IPS-20b (cell line): ENCODE data around the gene MRFAP1L1.

Experiments
- H3K27ac ChIP-seq: one replicate; pipeline ENCODE4 v1.5.1; 2013; ENCODE audit warnings: low read length
- H3K27me3 ChIP-seq: 2 replicates; pipeline ENCODE4 v1.6.1; 2013; ENCODE audit warnings: mild to moderate bottlenecking, low read length, inconsistent platforms; ENCODE audit not compliant: insufficient read depth
- H3K36me3 ChIP-seq: 2 replicates; pipeline ENCODE4 v1.6.1; 2013; ENCODE audit warnings: low read depth, mild to moderate bottlenecking, inconsistent platforms, low read length, moderate library complexity; ENCODE audit not compliant: insufficient read depth
- H3K4me1 ChIP-seq: 2 replicates; pipeline ENCODE4 v1.6.1; 2013; ENCODE audit warnings: mild to moderate bottlenecking, control low read depth, inconsistent platforms, low read length, moderate library complexity; ENCODE audit not compliant: insufficient read depth
- H3K4me3 ChIP-seq: 2 replicates; pipeline ENCODE4 v1.5.1; 2013; ENCODE audit warnings: mild to moderate bottlenecking, low read length, inconsistent platforms
- H3K9ac ChIP-seq: 2 replicates; pipeline ENCODE4 v1.6.1; 2013; ENCODE audit warnings: low read depth, mild to moderate bottlenecking, inconsistent platforms, low read length, moderate library complexity
- H3K9me3 ChIP-seq: 2 replicates; pipeline ENCODE4 v1.6.1; 2013; ENCODE audit warnings: mild to moderate bottlenecking, low read depth, low read length, inconsistent platforms; ENCODE audit not compliant: insufficient read depth

Gene MRFAP1L1

GRCh38 chr4:6722891-6723290, 13.2 kb upstream of the MRFAP1L1 start:
- H3K9me3 ChIP-seq = no peaks in the 10 kb centered on the region
- H3K27ac ChIP-seq = no peak overlapping the region
- H3K9ac ChIP-seq = no peak overlapping the region
- no peaks in the 10 kb centered on the region for H3K36me3 ChIP-seq
- H3K27me3 ChIP-seq = no peaks in the 10 kb centered on the region
- peaks cover 1% of the 10 kb centered on the region; the same call in 1 of the 2 replicates for H3K4me1 ChIP-seq
- H3K4me3 ChIP-seq = no peak overlapping the region

DNA sequence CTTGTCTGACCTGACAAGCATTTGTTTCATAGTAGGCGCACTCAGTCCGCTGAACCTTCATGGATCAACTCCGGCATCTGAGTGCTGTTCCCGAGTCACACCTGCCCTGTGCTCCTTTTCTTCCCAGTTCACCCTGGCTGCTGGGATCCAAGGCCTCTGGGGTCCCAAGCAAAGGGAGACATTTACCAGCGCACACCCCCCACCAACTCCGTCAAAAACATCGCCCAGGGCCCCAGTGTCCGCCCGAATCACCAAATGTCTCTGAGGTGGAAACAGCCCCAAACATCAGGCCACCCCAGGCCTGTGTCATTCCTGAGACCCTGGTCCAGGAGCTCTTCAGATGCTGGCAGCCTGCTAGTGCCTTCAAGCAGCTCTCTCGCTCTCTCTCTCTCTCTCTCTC, 11.5 kb upstream of the MRFAP1L1 start:
- H3K9me3 ChIP-seq = no peaks in the 10 kb centered on the region
- H3K9ac ChIP-seq = no peak overlapping the region
- H3K27ac ChIP-seq = no peak overlapping the region
- no peaks in the 10 kb centered on the region for H3K27me3 ChIP-seq
- no peaks in the 10 kb centered on the region for H3K36me3 ChIP-seq
- H3K4me1 ChIP-seq = no peaks in the 10 kb centered on the region; the same call in 1 of the 2 replicates
- H3K4me3 ChIP-seq = no peak overlapping the region

DNA sequence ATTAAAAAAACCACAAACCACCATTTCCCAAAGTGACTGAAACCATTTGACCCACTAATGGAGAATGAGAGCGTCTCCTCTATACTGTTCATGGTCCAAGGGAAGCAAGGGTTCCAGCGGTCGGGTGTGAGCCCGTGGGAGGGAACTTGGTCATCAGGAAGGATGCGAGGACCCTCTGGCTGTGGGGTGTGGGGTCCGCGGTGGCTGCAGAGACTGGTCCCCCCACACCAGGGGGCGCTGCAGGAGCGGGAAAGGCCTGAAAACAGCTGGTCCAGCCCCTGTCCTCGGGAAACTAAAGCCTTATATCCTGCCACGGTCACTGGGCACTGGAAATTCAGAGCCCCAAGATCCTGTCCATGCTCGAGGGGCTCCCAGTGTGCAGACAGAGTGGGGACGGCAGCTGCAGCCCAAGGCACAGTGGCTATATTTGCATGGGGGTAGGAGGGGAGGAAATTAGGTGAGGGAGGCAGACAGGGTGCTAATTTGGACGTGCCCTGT, 10.6 kb upstream of the MRFAP1L1 start:
- H3K9ac ChIP-seq = no peak overlapping the region
- no peaks in the 10 kb centered on the region; the same call in 1 of the 2 replicates for H3K4me1 ChIP-seq
- no peak overlapping the region for H3K27ac ChIP-seq
- no peak overlapping the region for H3K4me3 ChIP-seq
- no peaks in the 10 kb centered on the region for H3K9me3 ChIP-seq
- H3K27me3 ChIP-seq = no peaks in the 10 kb centered on the region
- H3K36me3 ChIP-seq = no peaks in the 10 kb centered on the region

- no peaks in the 10 kb centered on the region; the same call in 1 of the 2 replicates for H3K4me1 ChIP-seq
- no peaks in the 10 kb centered on the region for H3K9me3 ChIP-seq
- H3K36me3 ChIP-seq = no peaks in the 10 kb centered on the region
- no peak overlapping the region for H3K4me3 ChIP-seq
- no peak overlapping the region for H3K9ac ChIP-seq
- no peak overlapping the region for H3K27ac ChIP-seq
- 0 out of 2 replicates have a peak, but pooled peaks cover 3% of the 10 kb centered on the region for H3K27me3 ChIP-seq
Observed at GRCh38 chr4:6719611-6720179, 10.0 kb upstream of the MRFAP1L1 start.

- Histone ChIP-seq H3K27me3 (peaks cover 9% of the 10 kb centered on the region), H3K9me3 (no peaks in the 10 kb centered on the region), H3K9ac (no peak overlapping the region), H3K36me3 (no peaks in the 10 kb centered on the region), H3K4me1 (no peaks in the 10 kb centered on the region; the same call in 1 of the 2 replicates), H3K27ac (no peak overlapping the region), H3K4me3 (no peak overlapping the region)
Observed at GRCh38 chr4:6718932-6719610, 9.4 kb upstream of the MRFAP1L1 start.

- Histone ChIP-seq H3K4me1 (no peaks in the 10 kb centered on the region; the same call in 1 of the 2 replicates), H3K9me3 (no peaks in the 10 kb centered on the region), H3K27ac (no peak overlapping the region), H3K9ac (peak overlapping the region; percentile 82; the same call in 1 of the 2 replicates), H3K27me3 (peaks cover 20% of the 10 kb centered on the region), H3K4me3 (peak overlapping the region; percentile 90), H3K36me3 (no peaks in the 10 kb centered on the region)
Observed at GRCh38 chr4:6716958-6717655, 7.4 kb upstream of the MRFAP1L1 start.

DNA sequence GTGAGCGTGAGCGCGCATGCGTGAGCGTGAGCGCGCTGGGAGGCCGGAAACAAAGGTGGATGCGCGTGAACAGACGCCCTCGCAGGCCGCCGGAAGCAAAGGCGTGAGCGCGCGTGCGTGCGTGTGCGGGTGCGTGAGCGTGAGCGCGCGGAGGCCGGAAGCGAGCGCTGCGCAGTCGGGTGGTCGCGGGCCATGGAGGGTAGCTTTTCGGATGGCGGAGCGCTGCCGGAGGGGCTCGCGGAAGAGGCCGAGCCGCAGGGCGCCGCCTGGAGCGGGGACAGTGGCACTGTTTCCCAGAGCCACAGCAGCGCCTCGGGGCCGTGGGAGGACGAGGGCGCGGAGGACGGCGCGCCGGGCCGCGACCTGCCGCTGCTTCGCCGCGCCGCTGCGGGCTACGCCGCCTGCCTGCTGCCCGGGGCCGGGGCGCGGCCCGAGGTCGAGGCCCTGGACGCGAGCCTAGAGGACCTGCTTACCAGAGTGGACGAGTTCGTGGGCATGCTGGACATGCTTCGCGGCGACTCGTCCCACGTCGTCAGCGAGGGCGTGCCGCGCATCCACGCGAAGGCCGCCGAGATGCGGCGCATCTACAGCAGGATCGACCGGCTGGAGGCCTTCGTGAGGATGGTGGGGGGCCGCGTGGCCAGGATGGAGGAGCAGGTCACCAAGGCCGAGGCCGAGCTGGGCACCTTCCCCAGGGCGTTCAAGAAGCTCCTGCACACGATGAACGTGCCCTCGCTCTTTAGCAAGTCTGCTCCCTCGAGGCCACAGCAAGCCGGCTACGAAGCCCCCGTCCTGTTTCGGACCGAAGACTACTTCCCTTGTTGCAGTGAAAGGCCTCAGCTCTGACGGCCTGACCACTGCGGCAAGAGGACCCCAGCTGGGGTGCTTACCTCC, 6.6 kb upstream of the MRFAP1L1 start, which contains the start of gene BLOC1S4:
BLOC1S4 (plus strand) TSS at position 157 of the 894 bp plus-strand sequence; CDS start at position 193, 36 bp downstream.
- Histone ChIP-seq H3K9ac (peak within 1 kb of the TSS; percentile 82; the same call in 1 of the 2 replicates), H3K4me1 (no peaks in the 10 kb centered on the region; the same call in 1 of the 2 replicates), H3K27ac (no peak within 1 kb of the TSS), H3K36me3 (no peaks in the 10 kb centered on the region), H3K27me3 (peaks cover 27% of the 10 kb centered on the region), H3K4me3 (peak within 1 kb of the TSS; percentile 90), H3K9me3 (no peaks in the 10 kb centered on the region)

- Histone ChIP-seq H3K9ac (peak overlapping the region; percentile 59; the same call in 1 of the 2 replicates), H3K9me3 (no peaks in the 10 kb centered on the region), H3K4me1 (no peaks in the 10 kb centered on the region; the same call in 1 of the 2 replicates), H3K4me3 (peak overlapping the region; percentile 90), H3K27me3 (peaks cover 33% of the 10 kb centered on the region), H3K27ac (no peak overlapping the region), H3K36me3 (no peaks in the 10 kb centered on the region)
Observed at GRCh38 chr4:6715704-6716017, 6.0 kb upstream of the MRFAP1L1 start.

DNA sequence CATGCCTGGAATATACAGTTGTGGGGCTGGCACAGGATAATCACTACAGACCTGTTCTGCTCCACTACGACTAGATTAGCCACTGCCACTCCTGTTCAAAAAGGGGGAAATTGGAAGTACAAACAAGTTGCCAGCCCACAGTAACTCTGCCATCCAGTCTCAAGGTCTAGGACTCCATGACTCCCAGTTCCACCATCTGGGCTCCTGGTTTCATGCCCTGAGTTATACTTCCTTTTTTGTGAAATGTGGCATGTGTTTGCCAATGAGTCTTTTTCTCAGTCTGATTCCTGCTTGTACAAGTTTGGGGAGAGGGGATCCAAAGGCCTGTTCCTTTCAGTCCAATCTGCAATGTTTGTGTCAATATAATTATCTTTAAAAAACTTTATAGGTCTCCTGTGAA, 5.3 kb upstream of the MRFAP1L1 start:
- H3K9ac ChIP-seq = no peak overlapping the region

DNA sequence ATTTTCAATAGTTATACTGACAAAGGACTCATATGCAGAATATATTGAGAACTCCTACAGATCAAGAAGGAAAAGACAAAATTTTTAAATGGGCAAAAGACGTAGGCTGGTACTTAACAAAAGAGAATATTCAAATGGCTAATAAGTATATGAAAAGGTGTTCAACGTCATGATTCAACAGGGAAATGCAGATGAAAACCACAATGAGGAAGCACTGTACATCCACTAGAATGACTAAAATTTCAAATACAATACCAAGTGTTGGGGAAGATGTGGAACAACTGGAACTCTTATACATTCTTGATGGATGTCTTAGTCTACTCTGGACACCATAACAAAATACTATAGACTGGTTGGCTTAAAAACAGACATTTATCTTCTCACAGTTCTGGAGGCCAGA, 1.3 kb upstream of the MRFAP1L1 start:
- no peak overlapping the region for H3K9ac ChIP-seq
- H3K9me3 ChIP-seq = no peaks in the 10 kb centered on the region
- H3K36me3 ChIP-seq = peaks cover 17% of the 10 kb centered on the region; the same call in 1 of the 2 replicates
- peaks cover 36% of the 10 kb centered on the region for H3K27me3 ChIP-seq
- no peak overlapping the region for H3K27ac ChIP-seq
- H3K4me1 ChIP-seq = peaks cover 11% of the 10 kb centered on the region
- no peak overlapping the region for H3K4me3 ChIP-seq

More for the DNA sequence above, 5.3 kb upstream of the MRFAP1L1 start:
- no peak overlapping the region for H3K4me3 ChIP-seq
- no peaks in the 10 kb centered on the region for H3K36me3 ChIP-seq
- no peaks in the 10 kb centered on the region for H3K9me3 ChIP-seq
- peaks cover 36% of the 10 kb centered on the region for H3K27me3 ChIP-seq
- peaks cover 2% of the 10 kb centered on the region; the same call in 1 of the 2 replicates for H3K4me1 ChIP-seq
- no peak overlapping the region for H3K27ac ChIP-seq

GRCh38 chr4:6710282-6710681, 617 bp upstream of the MRFAP1L1 start:
- H3K27ac ChIP-seq = no peak overlapping the region

More at GRCh38 chr4:6710282-6710681, 617 bp upstream of the MRFAP1L1 start:
- Histone ChIP-seq H3K4me1 (peaks cover 11% of the 10 kb centered on the region), H3K9me3 (no peaks in the 10 kb centered on the region), H3K4me3 (peak overlapping the region; percentile 98), H3K9ac (peak overlapping the region; percentile 86; the same call in 1 of the 2 replicates), H3K36me3 (peaks cover 17% of the 10 kb centered on the region; the same call in 1 of the 2 replicates), H3K27me3 (peaks cover 36% of the 10 kb centered on the region)
